HG02610 (cell line): ENCODE data around the gene TNIK.

Experiments used
- ATAC-seq: cut with Tn5 transposase; IDR thresholded peaks from one replicate; pipeline ENCODE4 v1.9.1; 2021; ENCODE audit warnings: mild to moderate bottlenecking, moderate library complexity; ENCODE audit not compliant: unreplicated experiment

Gene TNIK

DNA sequence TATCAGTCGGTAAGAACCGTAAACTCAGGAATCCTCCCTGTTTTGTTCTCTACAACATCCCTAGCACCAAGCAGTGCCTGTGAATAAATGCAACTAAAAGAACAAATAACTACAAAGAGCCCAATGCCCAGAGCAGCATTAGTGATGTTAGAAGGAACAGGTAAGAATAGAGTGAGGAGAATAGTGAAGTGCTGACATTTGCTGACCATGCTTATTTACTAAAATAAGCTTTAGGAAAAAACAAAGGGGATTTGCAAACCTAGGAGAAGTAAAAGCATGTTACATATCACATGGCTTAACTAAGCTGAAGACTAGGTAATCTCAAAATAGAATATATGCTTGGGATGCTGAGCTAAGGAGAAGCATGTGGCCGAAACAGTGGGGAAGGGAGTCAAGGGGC, 247.6 kb downstream of the TNIK start:
- no peak for ATAC-seq

DNA sequence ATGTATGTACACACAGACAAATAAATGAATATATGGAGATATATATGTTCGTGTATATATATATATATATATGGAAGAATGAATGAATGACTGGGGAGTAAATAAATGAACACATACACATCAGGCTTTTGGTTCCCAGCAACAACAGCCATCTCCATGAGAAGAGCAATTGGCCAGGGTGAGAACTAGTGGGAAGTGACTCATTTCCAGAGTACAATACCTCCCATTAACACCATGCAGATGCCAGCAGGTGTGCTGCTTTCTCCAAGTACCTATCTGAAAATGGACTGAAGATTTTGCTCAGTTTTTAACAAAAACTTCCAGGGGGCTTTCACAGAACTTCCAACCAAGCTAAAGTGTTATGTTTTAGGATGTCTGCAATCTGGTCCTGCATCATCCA, 253.9 kb downstream of the TNIK start:
- peak; percentile 88 for ATAC-seq

DNA sequence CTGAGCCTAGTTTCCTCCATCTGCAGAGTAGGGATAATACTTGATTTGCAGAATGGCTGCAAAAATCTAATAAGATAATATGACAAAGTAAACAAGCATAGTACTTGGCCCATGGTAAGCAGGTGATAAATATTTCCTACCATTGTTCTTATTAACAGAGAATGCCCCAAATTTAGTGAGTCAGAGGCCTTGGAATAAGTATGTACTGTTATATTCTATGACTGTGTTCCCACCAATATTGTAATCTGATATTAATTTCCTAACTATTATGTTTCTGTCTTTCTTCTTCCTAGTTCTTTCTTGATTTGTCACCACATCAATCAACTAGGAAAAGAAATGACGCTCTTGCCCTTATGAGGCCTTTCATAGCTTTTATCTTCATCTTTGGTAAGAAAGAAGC, 255.3 kb downstream of the TNIK start:
- no peak for ATAC-seq

DNA sequence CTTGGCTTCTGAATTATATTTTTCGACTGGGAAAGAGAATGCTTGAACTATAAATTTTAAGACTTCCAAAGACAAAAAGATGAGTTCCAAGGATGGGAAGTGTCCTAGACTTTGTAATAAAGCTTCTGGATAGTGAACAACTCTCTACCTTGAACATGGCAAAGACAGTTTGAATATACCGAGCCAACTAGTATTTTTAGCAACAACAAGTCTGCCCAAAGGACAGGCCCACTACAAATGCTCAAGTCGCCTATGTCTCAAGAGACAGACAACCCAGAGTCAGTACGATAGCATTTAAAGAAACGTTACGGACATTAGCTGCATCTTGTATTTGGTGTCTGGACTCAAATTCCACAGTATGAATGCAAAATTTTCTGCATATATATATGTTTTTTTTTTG, 258.4 kb downstream of the TNIK start:
- ATAC-seq, result no peak

DNA sequence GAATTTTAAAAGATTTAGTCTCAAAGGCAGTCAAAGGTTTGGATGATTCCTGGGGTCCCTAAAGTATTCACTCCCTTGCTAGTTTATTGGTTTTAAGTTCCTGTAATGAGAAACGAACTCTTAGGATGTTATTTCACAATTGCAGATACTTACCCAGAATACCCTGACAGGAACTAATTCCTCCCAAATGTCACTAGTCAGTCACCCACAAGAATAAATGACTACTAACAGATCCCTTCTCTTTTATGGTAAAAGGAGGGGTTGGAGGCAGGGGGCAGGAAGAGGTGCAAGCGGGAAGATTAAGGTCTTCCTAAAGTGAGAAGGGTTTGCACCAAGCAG, 259.5 kb downstream of the TNIK start:
- no peak for ATAC-seq

DNA sequence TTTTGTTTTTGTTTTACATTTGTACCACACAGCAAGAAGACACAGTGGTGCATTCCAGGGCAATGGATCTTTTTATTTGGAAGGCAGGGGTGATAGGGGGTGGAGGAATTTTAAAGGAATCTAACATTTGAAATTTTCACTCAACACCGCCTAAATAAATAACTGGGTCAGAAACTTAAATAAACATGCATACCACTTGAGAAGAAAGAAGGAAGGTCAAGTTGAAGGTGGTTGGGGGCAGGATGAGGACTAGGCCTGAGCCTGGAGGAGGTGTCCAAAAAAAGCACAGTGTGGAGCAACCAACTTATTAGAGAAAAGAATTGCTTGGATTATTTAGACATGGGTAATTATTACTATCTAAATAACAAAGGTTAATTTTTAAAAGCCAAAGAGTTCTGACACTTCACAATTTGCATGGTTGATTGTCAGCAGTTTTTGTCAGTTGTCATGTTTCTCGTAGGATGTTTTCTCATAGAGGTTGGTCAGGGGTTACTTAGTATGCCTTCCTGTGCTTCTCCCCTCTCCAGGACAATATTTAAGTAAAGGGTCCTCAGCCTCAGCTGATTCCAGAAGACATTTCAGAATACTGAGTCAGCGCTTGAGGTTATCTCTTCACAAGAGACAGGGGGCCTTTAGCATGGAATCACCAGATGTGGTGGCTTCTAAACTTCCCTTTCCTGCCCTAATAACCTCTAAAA, 260.0 kb downstream of the TNIK start:
- ATAC-seq, result no peak

DNA sequence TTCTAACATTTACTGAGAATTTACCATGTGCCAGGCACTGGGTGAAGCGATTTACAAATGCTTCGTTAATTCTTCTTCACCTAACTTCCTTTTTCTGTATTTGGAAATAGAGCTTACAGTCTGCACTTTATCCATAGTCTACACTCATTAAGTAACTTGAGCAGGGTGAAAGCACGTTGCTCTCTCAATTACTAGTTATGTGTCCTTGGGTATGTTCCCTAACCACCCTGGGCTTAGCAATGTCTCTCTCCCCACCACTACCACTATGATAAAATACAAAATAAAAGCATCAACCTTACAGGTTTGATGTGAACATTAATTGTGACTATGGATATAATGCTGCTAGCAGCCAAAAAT, 260.8 kb downstream of the TNIK start:
- no peak for ATAC-seq

DNA sequence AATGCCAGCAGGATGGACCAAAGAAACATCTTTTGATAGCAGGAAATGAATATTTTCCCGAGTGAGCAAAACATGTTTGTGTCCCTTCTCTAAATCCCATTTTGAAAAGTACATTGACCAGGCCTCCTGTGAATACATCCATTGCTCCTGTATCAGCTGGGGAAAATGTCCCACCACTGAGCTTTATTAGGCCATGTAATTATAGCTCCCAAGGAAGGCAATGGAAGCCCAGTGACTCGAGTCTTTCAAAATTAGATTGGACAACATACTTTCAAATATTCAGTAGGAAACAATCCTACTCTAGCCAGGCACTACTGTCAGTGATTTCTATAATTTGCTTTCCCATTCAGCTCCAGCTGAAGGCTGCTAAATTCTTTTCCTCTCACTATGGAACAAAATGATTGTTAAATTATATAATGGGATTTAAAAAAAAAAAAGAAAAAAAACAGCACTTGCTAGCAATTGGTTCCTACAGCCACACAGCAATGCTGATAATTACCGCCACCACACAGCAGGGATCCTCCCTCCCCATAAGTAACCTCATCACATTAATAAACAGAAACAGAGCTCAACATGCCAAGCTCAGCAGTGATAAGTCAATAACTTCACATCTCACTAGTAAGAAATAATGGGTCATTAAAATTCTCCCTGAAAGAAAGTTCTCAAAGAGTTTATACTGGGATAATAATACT, 261.3 kb downstream of the TNIK start:
- no peak for ATAC-seq

DNA sequence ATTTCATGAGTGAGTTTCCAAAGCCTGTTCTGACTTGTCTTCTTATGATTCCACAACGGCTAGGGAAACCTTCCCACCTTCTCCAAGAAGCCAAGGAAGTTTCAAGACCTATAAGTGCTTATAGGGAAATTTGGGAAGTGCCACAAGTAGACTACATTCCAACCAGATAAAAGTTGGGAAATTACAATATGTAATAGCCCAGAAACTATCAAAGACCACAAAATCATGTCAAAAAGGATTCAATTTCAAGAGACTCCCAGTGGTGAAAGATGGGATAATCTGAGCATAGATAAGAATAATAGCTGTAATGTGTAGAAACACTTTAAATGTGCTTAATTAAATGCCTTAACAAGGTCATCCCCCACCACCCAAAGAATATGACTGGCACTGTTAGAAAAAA, 264.5 kb downstream of the TNIK start:
- ATAC-seq, result no peak

DNA sequence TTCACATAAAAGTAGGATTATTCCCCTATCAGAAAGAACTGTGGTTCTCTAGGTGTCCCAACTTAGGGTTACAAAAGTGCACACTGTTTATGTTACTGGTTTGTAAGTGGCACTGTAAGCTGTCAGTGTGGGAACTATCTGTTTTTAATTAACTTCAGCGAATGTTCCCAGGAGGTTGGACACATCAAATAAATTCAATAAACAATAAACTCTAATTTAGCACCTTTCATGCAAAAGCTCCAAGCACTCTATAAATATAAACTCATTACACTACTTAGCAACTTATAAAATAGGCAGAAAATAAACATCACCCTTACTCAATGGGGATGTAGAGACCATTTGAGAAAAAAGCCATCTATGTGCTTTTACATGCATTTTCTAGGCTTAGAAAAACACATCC, 265.2 kb downstream of the TNIK start:
- ATAC-seq, result no peak

DNA sequence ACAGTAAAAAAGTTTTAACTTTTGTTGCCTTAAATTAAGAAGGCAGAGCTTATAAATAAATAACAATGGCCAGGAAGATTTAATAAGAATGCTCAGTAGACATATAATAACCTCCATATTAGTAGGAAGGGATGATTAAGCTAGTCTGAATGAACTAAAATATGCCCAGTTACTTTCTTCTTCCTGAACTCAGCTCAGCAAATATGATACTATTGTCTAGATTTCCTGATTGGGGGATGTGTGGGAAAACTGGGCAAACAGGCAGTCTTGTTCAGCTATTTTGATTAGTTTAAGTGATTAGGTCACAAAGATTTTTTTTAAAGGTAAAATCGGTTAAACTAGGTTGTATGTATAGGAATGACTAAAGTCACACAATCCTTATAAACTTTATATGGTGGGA, 266.5 kb downstream of the TNIK start:
- ATAC-seq, result no peak

DNA sequence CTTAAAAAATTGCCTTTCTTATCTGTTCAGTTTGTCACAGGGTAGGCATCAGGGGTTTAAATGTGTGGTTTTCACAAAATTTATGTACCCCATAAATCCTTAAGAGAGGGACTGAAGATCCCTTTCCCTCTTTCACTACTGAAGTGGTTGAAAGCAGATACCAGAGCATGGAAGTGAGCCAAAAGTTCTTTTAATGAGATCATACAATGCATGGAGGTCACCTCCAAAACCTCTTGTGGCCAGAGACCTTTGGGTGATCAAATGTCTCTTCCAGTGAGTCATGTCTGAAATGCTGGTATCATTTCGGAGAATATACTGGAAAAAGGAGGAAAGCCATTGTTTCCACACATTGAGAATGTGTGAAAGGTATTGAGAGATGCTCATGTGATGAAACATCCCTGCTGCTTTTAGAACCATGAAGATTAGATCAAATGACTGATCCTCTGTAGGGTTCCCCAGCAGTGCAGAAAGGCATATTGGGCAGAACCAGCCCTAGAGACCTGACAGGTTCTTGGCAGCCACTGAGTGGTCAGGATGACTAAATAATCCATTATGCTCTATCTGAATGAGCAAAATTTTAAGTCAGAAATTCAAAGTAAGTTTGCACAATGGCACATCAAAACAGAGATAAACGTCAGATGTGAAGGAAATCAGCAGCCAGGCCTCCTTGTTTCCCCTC, 267.9 kb downstream of the TNIK start:
- no peak for ATAC-seq

DNA sequence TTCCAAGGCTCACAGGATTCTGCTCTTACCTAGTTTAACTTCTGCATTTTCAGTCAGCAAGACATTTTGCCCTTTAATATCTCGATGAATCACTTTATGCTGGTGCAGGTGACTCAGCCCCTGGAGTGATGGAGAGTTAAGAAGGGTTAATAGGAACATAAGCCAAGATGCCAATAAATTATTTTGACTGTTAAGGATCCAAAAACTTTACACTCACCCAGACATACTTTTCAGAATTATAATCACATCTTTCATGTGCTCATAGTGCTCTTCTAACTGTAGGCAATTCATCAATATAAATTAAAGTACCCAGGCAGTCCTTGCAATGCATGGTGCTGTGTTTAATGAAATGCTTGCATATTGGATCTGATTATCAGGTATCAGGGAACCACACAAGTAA, 269.5 kb downstream of the TNIK start:
- ATAC-seq, result no peak

DNA sequence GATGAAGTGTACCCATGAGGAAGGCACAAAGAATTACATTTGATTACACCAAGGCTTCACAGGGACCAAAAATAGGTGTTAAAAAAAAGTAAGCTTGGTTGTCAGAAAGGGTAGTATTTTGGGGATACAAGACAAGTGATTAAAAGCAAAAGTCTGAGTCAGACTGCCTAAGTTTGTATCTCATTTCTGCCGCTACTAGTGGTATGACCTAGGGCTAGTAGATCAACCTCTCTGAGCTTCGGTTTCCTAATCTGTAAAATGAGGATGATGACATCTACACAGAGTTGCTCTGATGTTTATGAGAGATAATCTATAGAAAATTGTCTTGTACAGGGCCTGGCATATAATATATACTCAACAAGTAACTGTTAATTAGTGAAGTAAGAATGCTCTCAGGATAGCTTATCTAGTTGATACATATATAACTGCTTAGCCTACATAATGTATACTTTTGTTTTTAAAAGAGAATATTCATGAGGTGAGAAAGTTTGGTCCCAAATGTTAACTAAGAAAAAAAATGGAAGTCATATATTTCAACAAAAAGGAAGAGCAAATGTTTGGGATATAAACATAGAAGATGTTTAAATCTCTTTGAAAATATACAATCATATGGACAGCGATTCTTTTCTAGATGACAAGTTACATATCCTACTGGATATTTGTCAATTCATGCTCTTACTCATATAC, 270.7 kb downstream of the TNIK start:
- ATAC-seq, result peak; percentile 80

DNA sequence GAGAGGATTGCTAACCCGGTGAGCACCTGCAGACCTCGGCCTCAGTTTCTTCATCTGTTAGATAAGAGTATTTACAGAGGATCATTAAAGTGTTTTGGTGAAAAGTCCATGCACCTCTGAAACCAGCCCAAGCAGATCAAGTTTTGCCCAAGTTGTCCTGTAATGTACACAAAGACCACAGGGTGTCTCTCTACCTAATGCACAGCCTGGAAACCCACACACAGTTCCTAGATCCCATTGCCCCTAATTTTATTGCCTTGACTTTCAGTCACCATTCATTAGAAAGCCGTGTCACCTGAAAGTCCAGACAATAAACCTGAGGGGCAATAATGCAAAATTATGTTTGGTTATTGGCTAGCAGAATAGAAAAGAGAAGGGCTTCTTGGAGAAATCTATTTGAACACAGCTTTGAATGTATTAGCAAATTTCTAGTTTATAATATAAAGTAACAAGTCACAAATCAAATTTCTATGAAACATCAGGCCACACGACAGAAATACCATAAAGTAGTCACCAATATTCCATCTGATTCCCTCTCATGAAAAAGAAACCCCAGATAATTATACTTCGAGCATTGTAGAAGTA, 272.4 kb downstream of the TNIK start:
- ATAC-seq, result no peak

DNA sequence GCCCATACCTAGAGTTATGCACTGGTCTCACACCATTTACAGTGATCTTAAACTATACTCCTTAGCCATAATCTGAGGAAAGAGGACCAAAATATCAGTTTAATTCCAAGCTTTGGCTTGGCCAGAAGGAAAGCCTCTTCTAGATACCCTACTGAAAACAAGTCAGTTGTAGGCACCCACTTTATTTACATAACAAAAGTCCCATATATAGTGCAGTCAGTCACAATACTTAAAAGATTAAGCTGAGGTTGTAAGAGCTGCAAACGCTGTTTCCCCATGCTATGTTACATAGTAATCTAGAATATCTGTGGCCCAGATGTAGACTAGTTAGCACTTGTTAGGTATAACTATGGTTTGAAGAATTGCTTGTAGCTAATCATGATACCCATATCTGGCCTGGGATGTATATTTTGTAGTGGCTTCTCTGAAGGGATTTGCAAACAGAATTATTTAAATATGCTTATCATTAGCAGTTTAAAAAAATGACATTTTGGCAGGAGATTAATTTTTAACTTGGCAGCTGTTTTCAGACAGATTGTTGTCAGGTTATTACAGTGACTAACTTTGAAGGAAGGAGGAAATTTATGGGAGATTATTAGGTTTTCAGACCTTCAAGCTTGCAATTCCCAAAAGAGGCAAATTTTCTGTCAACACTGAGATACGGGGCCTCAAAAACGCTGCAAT, 273.2 kb downstream of the TNIK start:
- ATAC-seq, result no peak

DNA sequence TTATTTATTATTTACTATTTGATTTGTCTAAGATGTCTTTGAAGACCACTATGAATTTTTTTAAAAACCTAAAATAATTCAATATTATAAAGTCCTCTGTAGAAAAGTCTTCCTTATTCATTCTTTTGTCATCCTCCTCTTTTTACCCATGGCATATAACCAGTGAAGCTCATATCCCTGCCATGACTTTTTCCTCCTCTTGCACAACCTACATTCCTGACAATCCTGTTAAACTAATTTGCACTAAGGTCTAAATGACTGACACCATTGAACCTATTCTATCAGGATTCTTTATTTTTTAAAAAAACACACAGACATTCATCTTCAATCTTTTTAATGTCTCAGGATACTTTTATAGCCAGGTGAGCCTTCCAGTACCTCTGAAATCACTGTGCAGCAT, 273.8 kb downstream of the TNIK start:
- ATAC-seq, result no peak

DNA sequence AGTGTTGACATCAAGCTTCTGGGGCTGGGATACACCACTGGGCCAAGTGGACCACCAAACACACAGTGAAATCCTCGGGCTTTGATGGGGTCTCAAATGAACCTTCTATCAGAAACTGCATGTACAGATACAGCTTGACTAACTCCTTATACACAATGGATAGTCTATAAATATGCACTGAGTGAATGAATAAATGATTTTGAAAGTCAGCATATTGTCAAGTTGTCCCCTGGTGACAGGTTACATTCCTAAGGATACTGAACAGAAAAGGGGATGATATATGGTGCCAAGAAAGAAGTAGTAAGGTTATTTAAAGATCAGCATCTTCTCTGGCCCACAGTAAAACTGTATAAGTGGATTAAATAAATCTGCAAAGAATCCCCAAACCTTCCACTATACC, 274.2 kb downstream of the TNIK start:
- no peak for ATAC-seq

DNA sequence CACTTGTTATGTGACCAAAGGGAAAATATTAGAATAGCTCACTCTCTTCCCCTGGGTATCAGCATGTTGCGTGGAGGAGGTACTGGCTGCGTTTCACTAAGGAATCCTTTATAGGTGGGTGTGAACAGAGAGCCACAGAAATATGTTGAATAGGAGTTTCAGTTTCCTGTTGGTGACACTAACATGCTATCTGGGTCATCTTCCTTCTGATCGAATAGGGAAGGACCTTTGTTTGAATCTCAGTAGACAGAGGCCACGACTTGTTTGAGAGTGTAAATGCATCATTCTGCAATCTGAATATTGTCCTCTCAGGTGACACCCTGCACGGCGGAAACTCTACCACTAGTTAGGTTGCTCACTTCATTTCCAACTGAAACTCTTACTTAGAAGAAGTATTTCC, 275.8 kb downstream of the TNIK start:
- peak; percentile 82 for ATAC-seq

DNA sequence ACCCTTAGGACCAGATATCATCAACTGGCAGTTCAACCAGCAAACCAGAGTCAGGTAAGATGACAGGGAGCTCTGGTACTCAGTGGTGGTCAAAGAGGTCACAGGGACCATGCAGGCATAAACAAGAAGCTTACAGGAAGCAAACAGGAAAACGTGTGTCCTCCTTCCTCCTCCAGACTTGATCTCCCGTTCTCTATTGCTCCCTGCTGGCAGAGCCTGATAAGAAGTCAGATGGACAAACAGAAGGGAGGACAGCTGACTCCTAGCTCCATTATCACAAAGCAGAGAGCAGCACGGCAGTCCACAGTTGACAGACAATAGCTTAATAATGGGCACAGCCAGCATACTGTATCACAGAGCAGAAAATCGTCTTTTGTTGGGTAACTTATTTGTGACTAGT, 277.2 kb downstream of the TNIK start:
- ATAC-seq, result no peak
